RWPE1 (cell line): Measurements from ENCODE around the gene DTX3L.

Experiments
- CTCF ChIA-PET: fragments of 350-600 bp; sonication (Branson Sonifier 250); formaldehyde crosslinking; extraction: SDS; loops from one replicate; lab custom pipeline; 2021; lab: Yijun Ruan, JAX
- POLR2A ChIA-PET: fragments of 400-600 bp; formaldehyde crosslinking; extraction: SDS; loops from one replicate; lab custom pipeline; 2020; ENCODE audit warnings: antibody characterized with exemption; ENCODE audit not compliant: low non-redundant PET; lab: Yijun Ruan, JAX
- DNase-seq: peaks from one replicate; pipeline ENCODE4 v3.0.0; 2012; ENCODE audit warnings: low spot score
- H3K27ac ChIP-seq: fragments of 450-650 bp; 2 replicates; pipeline ENCODE4 v1.5.1; 2017
- CTCF ChIP-seq: fragments of 450-650 bp; conservative IDR thresholded peaks from 2 replicates; pipeline ENCODE4 v1.5.1; 2017; ENCODE audit warnings: low read depth, mild to moderate bottlenecking

Gene DTX3L

GRCh38 chr3:122564155-122564912, at the start of gene DTX3L, which contains the start of gene PARP9:
TSS of gene DTX3L (plus strand) at chr3:122564338. CDS start at chr3:122564427, 89 bp downstream.
TSS of gene PARP9 (minus strand) at chr3:122564300. CDS start at chr3:122559620, 4,680 bp downstream.
- TF ChIP-seq CTCF = no peak
- CTCF ChIA-PET = interaction anchor here (0.5 to 0.8 kb wide), 4 partner anchors 28 to 114 kb away, joined by 3 to 4 read pairs (median 3); no protein-coding TSS in a partner anchor
- POLR2A ChIA-PET = interaction anchor here (1.0 kb wide), 2 partner anchors 115 to 230 kb away, joined by 3 to 4 read pairs; partner anchors contain the start of gene HSPBAP1
- DNase-seq = peak; percentile 91
- H3K27ac ChIP-seq = peak within 1 kb of the TSS; percentile 80

- peak overlapping the region; percentile 96 for H3K27ac ChIP-seq
- POLR2A ChIA-PET = no interaction called here
- TF ChIP-seq CTCF = no peak
Measured at GRCh38 chr3:122515020-122515468, 49.1 kb upstream of the DTX3L start.

GRCh38 chr3:122515870-122516269, 48.3 kb upstream of the DTX3L start:
- no peak overlapping the region for H3K27ac ChIP-seq
- TF ChIP-seq CTCF = no peak
- POLR2A ChIA-PET = no interaction called here
- CTCF ChIA-PET = no interaction called here
- no peak for DNase-seq

More at GRCh38 chr3:122515020-122515468, 49.1 kb upstream of the DTX3L start:
- CTCF ChIA-PET = interaction anchor here (0.6 kb wide), 1 partner anchor 94 kb away, joined by 5 read pairs; no protein-coding TSS in a partner anchor
- no peak for DNase-seq

GRCh38 chr3:122516846-122517360, 47.2 kb upstream of the DTX3L start:
- ChIA-PET POLR2A (interaction anchor here (0.6 kb wide), 1 partner anchor 17 kb away, joined by 6 read pairs; no protein-coding TSS in a partner anchor), CTCF (no interaction called here)
- no peak for TF ChIP-seq CTCF
- no peak for DNase-seq
- H3K27ac ChIP-seq = no peak overlapping the region

- POLR2A ChIA-PET = no interaction called here
- DNase-seq = peak; percentile 13
- CTCF ChIA-PET = interaction anchor here (0.7 kb wide), 1 partner anchor 877 kb away, joined by 5 read pairs; no protein-coding TSS in a partner anchor
- H3K27ac ChIP-seq = peak overlapping the region; percentile 42; the same call in 1 of the 2 replicates
- TF ChIP-seq CTCF = no peak
Measured at GRCh38 chr3:122519693-122520092, 44.4 kb upstream of the DTX3L start.

GRCh38 chr3:122520861-122521260, 43.3 kb upstream of the DTX3L start:
- CTCF ChIA-PET = interaction anchor here (0.6 kb wide), 1 partner anchor 710 kb away, joined by 3 read pairs; no protein-coding TSS in a partner anchor
- TF ChIP-seq CTCF = no peak
- POLR2A ChIA-PET = no interaction called here

More at GRCh38 chr3:122520861-122521260, 43.3 kb upstream of the DTX3L start:
- H3K27ac ChIP-seq = no peak overlapping the region
- no peak for DNase-seq
